ENCODE measurements around the gene TMEM223. TPM values are rescaled to one million over a fixed set of nuclear protein-coding genes. Genes with fewer than 3 reads are reported as not detected.

Gene TMEM223
- total RNA-seq, 2 donors from 2014 or later: 15.8 to 26.0 TPM

DNA sequence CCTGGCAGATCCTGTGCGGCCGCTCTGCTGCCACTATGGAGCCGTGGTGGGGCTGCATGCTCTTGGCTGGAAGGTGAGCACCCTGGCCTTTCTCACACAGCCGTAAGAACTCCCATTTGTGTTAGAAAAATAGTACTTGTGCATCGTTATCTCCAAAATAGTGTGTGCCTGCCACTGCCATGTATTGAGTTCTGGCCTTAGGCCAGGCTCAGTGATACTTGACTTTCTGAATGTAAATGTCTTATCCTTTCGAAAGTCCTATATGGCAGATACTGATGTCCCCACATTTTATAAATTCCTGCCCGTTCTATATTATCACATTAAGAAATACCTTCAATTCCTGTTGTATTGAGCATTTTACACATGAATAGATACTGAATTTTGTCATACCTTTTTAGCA is 9.1 kb downstream of the TMEM223 start:
- H3K4me1 ChIP-seq: peaks cover 6% of the 10 kb centered on the region
- TF ChIP-seq, protein P1, sequence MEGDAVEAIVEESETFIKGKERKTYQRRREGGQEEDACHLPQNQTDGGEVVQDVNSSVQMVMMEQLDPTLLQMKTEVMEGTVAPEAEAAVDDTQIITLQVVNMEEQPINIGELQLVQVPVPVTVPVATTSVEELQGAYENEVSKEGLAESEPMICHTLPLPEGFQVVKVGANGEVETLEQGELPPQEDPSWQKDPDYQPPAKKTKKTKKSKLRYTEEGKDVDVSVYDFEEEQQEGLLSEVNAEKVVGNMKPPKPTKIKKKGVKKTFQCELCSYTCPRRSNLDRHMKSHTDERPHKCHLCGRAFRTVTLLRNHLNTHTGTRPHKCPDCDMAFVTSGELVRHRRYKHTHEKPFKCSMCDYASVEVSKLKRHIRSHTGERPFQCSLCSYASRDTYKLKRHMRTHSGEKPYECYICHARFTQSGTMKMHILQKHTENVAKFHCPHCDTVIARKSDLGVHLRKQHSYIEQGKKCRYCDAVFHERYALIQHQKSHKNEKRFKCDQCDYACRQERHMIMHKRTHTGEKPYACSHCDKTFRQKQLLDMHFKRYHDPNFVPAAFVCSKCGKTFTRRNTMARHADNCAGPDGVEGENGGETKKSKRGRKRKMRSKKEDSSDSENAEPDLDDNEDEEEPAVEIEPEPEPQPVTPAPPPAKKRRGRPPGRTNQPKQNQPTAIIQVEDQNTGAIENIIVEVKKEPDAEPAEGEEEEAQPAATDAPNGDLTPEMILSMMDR (IDR thresholded peaks at IDR 0.05): no peak
- peaks cover 4% of the 10 kb centered on the region for H3K36me3 ChIP-seq
- no peak overlapping the region for H3K9ac ChIP-seq (ENCODE audit: low read depth in 2 of 2, low read length in 2 of 2)
- intact Hi-C loops (cut with DNase I): no loop called here
- no peak for DNase-seq
- no peaks in the 10 kb centered on the region for H3K9me3 ChIP-seq
- no peak overlapping the region for H3K4me3 ChIP-seq
- H3K27ac ChIP-seq: no peak overlapping the region
- no peaks in the 10 kb centered on the region for H3K27me3 ChIP-seq

DNA sequence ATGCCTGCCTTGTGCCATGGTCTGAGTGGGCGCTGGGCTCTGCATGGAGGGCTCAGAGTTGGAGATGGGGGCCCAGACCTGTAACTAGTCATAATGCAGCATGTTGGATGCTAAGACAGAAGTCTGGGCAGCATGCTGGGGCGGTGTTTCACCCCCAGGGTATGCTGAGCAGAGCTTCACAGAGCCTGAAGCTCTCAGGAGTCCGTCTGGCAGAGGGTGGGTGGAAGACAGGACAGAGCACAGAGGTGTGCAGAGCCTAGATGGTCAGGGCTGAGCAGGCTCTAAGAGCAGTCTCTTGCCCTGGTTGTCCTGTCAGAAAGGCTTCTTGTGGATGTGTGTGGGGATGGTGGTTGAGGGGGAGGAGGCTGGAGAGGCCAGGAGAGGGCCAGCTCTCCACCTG is 13.4 kb downstream of the TMEM223 start:
- Histone ChIP-seq H3K9ac (ENCODE audit: low read depth in 2 of 2, low read length in 2 of 2) (no peak overlapping the region), H3K9me3 (no peaks in the 10 kb centered on the region), H3K4me3 (no peak overlapping the region), H3K4me1 (no peaks in the 10 kb centered on the region), H3K27ac (no peak overlapping the region), H3K36me3 (peaks cover 8% of the 10 kb centered on the region), H3K27me3 (no peaks in the 10 kb centered on the region)
- intact Hi-C loops (cut with DNase I): no loop called here
- no peak for DNase-seq
- TF ChIP-seq, protein P1 (IDR thresholded peaks at IDR 0.05): no peak

DNA sequence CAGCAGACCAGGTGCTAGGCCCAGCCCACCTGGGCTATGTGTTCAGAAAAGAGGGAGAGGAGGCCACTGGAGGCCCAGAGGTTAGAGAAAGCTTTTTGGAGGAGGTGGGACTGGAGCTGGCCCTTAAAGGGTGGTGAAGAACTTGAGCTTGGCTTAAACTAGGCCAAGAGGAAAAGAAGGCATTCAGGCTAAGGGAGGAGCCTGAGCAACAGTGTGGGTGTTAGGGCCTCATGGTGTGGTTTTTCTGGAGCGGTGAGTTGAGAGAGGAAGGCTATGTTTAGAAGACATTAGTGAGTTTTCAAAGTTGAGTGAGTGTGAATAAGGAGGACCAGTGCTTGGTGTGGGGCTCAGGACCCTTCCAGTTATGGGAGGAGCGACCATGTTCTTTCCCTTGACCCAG is 14.4 kb downstream of the TMEM223 start:
- no peak overlapping the region for H3K4me3 ChIP-seq
- DNase-seq: no peak
- H3K27ac ChIP-seq: no peak overlapping the region
- intact Hi-C loops (cut with DNase I): no loop called here
- peak overlapping the region in 1 of 2 donors; percentile 12 for H3K9ac ChIP-seq (ENCODE audit: low read depth in 2 of 2, low read length in 2 of 2)
- TF ChIP-seq, protein P1 (IDR thresholded peaks at IDR 0.05): no peak
- peaks cover 8% of the 10 kb centered on the region for H3K36me3 ChIP-seq
- H3K4me1 ChIP-seq: no peaks in the 10 kb centered on the region
- no peaks in the 10 kb centered on the region for H3K9me3 ChIP-seq
- H3K27me3 ChIP-seq: no peaks in the 10 kb centered on the region

DNA sequence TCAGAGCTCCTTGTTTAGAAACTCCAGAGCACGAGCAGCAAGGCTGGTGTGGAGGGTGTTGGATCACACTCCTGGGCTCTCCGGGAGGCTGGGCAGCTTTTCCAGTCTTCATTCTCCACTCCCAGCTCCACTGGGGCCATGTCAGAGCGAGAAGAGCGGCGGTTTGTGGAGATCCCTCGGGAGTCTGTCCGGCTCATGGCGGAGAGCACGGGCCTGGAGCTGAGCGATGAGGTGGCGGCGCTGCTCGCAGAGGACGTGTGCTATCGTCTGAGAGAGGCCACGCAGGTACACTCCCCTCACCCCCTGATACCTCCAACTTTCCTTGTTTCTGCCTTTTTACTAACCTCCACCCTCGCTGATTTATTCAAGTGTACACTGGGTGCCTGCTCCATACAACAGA is 16.2 kb downstream of the TMEM223 start:
- no peak overlapping the region for H3K4me3 ChIP-seq
- H3K9me3 ChIP-seq: no peaks in the 10 kb centered on the region
- no peak for DNase-seq
- TF ChIP-seq, protein P1 (IDR thresholded peaks at IDR 0.05): no peak
- peaks cover 8% of the 10 kb centered on the region for H3K36me3 ChIP-seq
- no peaks in the 10 kb centered on the region for H3K27me3 ChIP-seq
- no peak overlapping the region for H3K27ac ChIP-seq
- intact Hi-C loops (cut with DNase I): no loop called here
- H3K9ac ChIP-seq (ENCODE audit: low read depth in 2 of 2, low read length in 2 of 2): no peak overlapping the region
- peaks cover 6% of the 10 kb centered on the region for H3K4me1 ChIP-seq

DNA sequence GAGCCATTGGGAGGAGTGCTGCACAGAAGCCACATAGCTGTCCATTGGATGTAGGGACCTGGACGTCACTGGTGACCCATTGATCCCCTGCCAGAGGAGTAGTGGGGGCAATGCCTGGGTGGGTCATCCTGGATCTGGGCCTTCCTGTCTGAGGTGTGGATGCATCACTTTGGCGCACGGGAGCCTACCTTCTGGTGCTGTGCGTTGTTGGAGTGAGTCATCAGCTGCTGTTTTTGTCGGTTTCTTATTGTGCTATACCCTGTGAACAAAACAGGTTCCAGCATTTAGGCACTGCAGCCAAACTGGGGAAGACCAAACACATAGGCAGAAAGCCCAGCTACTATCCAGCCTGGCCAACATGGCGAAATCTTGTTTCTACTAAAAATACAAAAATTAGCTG is 17.4 kb downstream of the TMEM223 start:
- H3K4me3 ChIP-seq: no peak overlapping the region
- peaks cover 5% of the 10 kb centered on the region for H3K36me3 ChIP-seq
- no peak overlapping the region for H3K27ac ChIP-seq
- H3K9me3 ChIP-seq: no peaks in the 10 kb centered on the region
- intact Hi-C loops (cut with DNase I): no loop called here
- no peaks in the 10 kb centered on the region for H3K27me3 ChIP-seq
- H3K4me1 ChIP-seq: peaks cover 9% of the 10 kb centered on the region
- DNase-seq: no peak
- TF ChIP-seq, protein P1 (IDR thresholded peaks at IDR 0.05): no peak
- no peak overlapping the region for H3K9ac ChIP-seq (ENCODE audit: low read depth in 2 of 2, low read length in 2 of 2)

All from colonic mucosa (tissue), 4 donors.